ENCODE measurements around the gene MTX1. TPM values are rescaled to one million over a fixed set of nuclear protein-coding genes. Genes with fewer than 3 reads are reported as not detected.

Gene MTX1
- total and polyA plus RNA-seq, 9 of the 15 experiments (the other 6 are each of a cell fraction or from before 2014, with no cell fraction given): 29.1 to 98.4 (median 66.9) TPM

DNA sequence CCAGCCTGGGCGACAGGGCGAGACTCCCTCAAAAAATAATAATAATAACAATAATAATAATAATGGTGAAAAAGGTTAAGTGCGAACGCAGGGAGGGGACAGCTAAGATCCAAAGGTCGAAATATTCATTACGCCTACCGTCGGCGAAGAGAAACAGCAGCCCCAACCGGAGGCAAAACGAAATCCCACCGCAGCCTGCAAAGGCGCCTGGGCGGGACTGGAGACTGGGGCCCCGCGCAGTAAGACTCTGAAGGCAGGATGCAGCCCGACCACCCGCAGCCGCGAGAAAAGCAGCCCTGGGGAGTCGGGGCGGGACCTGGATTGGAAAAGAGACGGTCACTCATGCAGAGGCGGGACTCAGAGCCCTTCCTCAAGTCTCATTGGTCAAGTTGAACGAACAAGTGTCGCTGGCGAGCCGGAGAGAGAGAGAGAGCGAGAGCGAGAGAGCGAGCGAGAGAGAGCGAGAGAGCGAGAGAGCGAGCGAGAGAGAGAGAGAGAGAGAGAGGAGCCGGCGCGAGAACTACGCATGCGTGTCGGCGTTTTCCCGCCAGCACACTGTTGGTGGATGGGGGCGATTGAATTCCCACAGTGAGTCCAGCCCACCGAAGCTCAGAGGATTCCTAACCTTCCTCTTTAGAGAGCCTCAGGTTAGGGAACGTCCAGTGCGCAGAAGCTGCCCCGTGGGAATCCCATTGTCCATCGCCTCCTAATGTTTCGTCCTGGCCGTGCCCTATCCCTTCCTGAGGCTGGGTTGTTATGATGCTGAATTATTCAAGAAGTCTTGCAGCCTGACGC, 36.1 kb downstream of the MTX1 start (continued):
- TF ChIP-seq, protein P1, sequence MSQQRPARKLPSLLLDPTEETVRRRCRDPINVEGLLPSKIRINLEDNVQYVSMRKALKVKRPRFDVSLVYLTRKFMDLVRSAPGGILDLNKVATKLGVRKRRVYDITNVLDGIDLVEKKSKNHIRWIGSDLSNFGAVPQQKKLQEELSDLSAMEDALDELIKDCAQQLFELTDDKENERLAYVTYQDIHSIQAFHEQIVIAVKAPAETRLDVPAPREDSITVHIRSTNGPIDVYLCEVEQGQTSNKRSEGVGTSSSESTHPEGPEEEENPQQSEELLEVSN (IDR thresholded peaks at IDR 0.05; ENCODE audit: borderline replicate concordance in 1 of 2, extremely low read depth in 1 of 2, insufficient read depth in 1 of 2, insufficient read length in 1 of 2, low read depth in 1 of 2, low read length in 1 of 2, poor library complexity in 1 of 2, severe bottlenecking in 1 of 2): peak; percentile 98
- TF ChIP-seq PML (IDR thresholded peaks at IDR 0.05; ENCODE audit: low read length): peak; percentile 83
- TF ChIP-seq ETV6 (IDR thresholded peaks at IDR 0.05; ENCODE audit: borderline replicate concordance in 1 of 2, low read depth in 2 of 2, low read length in 1 of 2): peak; percentile 38 to 51; a peak in 1 of 4 replicates
- no peak for TF ChIP-seq ETV6 (CRISPR knock-in tag; IDR thresholded peaks at IDR 0.05; ENCODE audit: borderline replicate concordance)
- TF ChIP-seq ERF (CRISPR knock-in tag; IDR thresholded peaks at IDR 0.05): 0 out of 2 replicates have a peak, but pooled peaks have one; percentile 75
- peak; percentile 87 for TF ChIP-seq GABPB1 (CRISPR knock-in tag; IDR thresholded peaks at IDR 0.05)
- TF ChIP-seq SMAD1 (IDR thresholded peaks at IDR 0.05; ENCODE audit: low read depth, low read length, partially characterized antibody): peak; percentile 84
- TF ChIP-seq, protein P2, sequence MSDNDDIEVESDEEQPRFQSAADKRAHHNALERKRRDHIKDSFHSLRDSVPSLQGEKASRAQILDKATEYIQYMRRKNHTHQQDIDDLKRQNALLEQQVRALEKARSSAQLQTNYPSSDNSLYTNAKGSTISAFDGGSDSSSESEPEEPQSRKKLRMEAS (CRISPR knock-in tag; IDR thresholded peaks at IDR 0.05): peak; percentile 94
- TF ChIP-seq LCOR (CRISPR knock-in tag; IDR thresholded peaks at IDR 0.05): peak; percentile 90
- no peak for TF ChIP-seq SPI1 (IDR thresholded peaks at IDR 0.05; ENCODE audit: borderline replicate concordance, low read depth, low read length)
- TF ChIP-seq COPS2 (conservative IDR thresholded peaks at IDR 0.05): no peak
- no peak; the same call in 1 of the 2 replicates for TF ChIP-seq HMG20A (CRISPR knock-in tag; conservative IDR thresholded peaks at IDR 0.05)
- TF ChIP-seq MTA3 (IDR thresholded peaks at IDR 0.05; ENCODE audit: borderline replicate concordance): peak; percentile 98
- TF ChIP-seq SP1 (CRISPR knock-in tag; IDR thresholded peaks at IDR 0.05): peak; percentile 100
- TF ChIP-seq NELFE (IDR thresholded peaks at IDR 0.05; ENCODE audit: insufficient read depth, insufficient read length): no peak
- peak; percentile 24 to 37 for TF ChIP-seq RAD21 (CRISPR knock-in tag; conservative IDR thresholded peaks at IDR 0.05 in 1 of 2, IDR thresholded peaks at IDR 0.05 in 1 of 2)
- peak; percentile 58 for TF ChIP-seq TCF3 (CRISPR knock-in tag; IDR thresholded peaks at IDR 0.05)
- no peak for TF ChIP-seq SMARCC2 (IDR thresholded peaks at IDR 0.05; ENCODE audit: low read depth)
- TF ChIP-seq ZEB2 (IDR thresholded peaks at IDR 0.05): peak; percentile 92
- peak; percentile 33; the same call in 1 of the 2 replicates for TF ChIP-seq NR3C1 (CRISPR knock-in tag; IDR thresholded peaks at IDR 0.05)
- peak; percentile 89 for TF ChIP-seq CREM (IDR thresholded peaks at IDR 0.05; ENCODE audit: low read depth)
- peak; percentile 64 for TF ChIP-seq U2AF1 (optimal IDR thresholded peaks at IDR 0.05; ENCODE audit: low read depth, low read length)
- TF ChIP-seq DACH1 (IDR thresholded peaks at IDR 0.05; ENCODE audit: partially characterized antibody): peak; percentile 46
- TF ChIP-seq ARID1B (IDR thresholded peaks at IDR 0.05): peak; percentile 92
- TF ChIP-seq, protein P3, sequence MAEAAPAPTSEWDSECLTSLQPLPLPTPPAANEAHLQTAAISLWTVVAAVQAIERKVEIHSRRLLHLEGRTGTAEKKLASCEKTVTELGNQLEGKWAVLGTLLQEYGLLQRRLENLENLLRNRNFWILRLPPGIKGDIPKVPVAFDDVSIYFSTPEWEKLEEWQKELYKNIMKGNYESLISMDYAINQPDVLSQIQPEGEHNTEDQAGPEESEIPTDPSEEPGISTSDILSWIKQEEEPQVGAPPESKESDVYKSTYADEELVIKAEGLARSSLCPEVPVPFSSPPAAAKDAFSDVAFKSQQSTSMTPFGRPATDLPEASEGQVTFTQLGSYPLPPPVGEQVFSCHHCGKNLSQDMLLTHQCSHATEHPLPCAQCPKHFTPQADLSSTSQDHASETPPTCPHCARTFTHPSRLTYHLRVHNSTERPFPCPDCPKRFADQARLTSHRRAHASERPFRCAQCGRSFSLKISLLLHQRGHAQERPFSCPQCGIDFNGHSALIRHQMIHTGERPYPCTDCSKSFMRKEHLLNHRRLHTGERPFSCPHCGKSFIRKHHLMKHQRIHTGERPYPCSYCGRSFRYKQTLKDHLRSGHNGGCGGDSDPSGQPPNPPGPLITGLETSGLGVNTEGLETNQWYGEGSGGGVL (CRISPR knock-in tag; IDR thresholded peaks at IDR 0.05): no peak
- TF ChIP-seq, protein P4, sequence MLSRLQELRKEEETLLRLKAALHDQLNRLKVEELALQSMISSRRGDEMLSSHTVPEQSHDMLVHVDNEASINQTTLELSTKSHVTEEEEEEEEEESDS (CRISPR knock-in tag; IDR thresholded peaks at IDR 0.05): no peak
- TF ChIP-seq ZNF445 (CRISPR knock-in tag; IDR thresholded peaks at IDR 0.05; ENCODE audit: low read depth): no peak

All from K562 (cell line).